NCI-H187 (cell line): ENCODE results near the gene TMEM154.

Experiments
- DNase-seq, 2 experiments: peaks; one replicate each; lab custom pipeline; 2025; lab: John Stamatoyannopoulos, UW

The TMEM154 gene

GRCh38 chr4:152591396-152591795 is 88.4 kb downstream of the TMEM154 start:
- no peak for DNase-seq

GRCh38 chr4:152590179-152591031 is 89.4 kb downstream of the TMEM154 start:
- no peak for DNase-seq

DNA sequence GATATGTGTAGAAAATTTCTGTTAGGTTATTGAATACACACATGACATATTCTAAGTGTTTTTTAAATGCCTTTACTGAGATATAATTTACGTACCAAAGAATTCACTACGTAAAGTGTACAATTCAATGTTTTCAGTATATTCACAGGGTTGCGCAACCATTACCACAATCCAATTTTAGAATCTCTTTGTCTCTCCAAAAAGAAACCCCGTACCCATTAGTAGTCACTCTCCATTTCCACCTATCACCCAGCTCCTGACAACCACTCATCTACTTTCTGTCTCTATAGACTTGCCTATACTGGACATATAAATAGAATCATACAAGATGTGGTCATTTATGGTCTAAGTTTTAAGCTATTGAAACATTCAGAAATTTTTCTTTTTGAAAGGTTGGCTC is 90.9 kb downstream of the TMEM154 start:
- no peak for DNase-seq

DNA sequence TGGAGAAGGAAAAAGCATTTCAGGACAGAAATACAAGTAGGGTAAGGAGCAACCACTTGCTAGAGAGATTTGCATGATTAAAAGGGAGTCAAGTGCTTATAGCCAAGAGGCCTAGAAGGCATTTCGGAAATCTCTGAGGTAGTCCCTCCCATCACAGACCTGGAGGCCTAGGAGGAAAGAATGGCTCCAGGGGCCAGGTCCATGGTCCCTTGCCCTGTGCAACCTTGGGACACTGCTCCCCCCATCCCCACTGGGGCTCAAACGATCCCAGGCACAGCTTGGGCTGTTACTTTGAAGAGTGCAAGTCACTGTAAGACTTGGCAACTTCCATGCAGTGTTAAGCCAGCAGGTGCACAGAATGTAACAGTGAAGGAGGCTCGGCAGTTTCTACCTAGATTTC is 92.7 kb downstream of the TMEM154 start:
- no peak for DNase-seq

DNA sequence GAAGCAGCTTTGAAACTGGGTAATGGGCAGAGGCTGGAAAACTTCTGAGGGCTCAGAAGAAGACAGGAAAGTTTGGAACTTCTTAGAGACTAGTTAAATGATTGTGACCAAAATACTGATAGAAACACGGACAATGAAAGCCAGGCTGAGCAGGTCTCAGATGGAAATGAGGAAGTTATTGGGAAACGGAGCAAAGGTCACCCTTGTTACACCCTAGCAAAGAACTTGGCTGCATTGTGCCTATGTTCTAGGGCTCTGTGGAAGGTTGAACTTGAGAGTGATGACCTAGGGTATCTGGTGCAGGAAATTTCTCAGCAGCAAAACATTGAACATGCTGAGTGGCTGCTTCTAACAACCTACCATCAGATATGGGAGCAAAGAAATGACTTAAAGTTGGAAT is 93.1 kb downstream of the TMEM154 start:
- DNase-seq: no peak

DNA sequence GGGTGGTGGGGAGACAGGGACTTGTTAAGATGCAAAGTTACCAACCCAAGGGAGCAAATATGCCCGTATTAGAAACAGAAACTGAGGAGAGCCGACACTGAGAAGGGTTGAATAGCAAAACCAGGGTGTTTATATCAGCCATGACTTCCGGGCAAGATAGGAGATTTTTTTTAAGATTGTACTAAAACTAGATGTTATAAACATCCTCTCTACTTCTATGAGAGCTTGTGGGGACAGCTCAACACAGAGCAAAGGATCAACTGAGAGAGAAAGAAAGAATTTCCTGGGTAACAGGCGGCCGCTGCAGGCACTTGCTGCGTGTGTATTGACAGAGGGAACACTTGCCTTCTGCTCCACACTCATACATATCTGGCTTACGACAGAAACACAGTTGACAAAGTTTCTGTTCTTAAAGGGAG is 94.8 kb downstream of the TMEM154 start:
- no peak for DNase-seq

DNA sequence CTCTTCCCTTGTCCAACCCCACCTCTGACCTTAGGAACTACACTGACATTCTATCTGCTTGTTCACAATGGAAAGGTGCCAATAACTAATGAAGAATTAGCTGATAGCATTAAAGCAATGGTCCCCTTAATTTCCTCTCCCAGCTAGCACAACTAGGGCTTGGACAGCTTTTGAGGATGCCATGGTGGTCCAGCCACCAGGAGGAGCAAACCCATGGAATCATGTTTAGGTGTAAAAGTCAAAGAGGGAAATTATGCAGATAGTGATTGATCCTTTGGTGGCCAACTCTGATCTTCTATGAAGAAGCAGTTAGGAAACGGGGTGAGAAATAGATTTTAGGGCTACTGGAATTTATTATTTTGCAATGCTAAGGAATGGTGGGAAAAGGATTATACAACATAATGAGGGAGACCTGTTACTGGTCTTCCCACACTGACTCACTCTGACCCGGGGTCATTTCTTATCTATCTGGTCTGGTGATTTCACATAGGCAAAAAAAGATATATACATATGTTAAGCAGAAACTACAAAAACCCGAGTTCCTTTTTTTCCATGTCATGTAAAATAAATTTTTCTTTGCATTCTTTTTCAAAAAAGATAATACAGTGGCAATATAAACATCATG is 98.1 kb downstream of the TMEM154 start:
- DNase-seq: no peak

DNA sequence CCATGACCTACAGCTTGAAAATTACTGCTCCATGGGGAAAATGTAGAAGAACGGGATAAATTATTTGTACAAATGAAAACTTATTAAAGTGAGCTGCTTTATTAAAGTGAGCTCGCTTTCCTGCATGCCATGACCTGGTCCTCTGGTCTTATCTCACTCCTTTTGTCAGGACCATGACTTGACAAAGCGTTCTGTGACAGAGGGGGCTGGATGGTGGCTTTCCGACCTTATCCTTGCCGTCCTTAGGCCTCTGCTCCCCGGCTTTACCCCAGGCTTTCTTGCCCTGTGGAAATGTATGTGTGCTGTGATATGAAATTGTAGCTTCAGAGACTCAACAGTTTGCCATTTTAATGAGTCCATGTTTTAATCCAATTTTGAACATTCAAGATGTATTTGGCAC is 99.9 kb downstream of the TMEM154 start:
- no peak for DNase-seq

- no peak for DNase-seq
These were observed 100.6 kb downstream of the TMEM154 start for GRCh38 chr4:152579107-152579764.

DNA sequence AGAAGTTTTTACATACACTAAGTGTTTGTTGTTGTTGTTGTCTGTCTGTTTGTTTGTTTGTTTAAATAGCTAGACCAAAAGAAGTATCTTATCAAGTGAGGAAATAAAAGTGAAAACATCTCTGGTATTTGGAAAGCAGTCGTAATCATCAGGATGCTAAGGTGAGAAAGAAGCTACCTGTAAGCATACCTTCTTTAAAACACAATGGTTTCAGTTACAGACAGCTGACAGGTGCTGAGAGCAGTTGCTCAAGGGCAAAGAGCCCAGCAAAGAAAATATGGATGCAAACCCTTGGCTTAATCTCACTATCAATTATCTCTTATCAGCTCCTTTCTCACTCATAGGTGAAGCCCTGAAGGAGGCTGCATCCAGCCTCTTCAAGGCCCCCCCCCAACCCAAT is 101.1 kb downstream of the TMEM154 start:
- no peak for DNase-seq

GRCh38 chr4:152577708-152578396 is 101.9 kb downstream of the TMEM154 start:
- DNase-seq: no peak

- no peak for DNase-seq
These were observed 104.3 kb downstream of the TMEM154 start for GRCh38 chr4:152575533-152575932.

- no peak for DNase-seq
These were observed 105.9 kb downstream of the TMEM154 start for GRCh38 chr4:152573861-152574260.

DNA sequence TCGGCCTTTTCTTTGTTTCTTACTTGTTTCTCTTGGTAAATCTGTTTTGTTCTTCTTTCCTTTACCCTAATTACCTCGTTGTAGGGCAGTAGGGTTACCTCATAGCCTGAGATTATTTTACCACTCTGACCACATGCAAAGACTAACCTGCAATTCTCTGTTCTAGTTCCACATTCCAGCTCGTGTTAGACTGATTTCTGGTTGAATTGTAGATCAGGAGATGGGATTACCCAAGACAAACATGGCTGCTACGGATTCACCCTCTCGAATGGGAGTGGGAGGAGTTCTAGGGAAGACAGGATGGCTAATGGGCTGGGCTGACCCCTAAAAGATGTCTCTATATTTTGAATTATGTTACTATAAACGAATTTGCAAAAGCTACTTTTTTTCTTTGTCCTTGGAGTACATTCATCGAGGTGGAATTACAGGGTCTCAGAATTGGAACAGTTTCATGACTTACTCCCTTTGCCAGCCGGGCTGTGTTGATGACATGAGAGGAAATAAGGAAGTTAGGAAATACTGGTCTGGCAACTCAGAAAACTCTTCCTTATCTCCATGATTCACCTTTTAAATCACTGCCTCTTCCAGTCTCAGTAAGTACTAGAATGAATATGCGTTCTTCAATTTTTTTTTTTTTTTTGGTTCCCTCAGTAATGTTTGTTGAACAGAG is 107.2 kb downstream of the TMEM154 start:
- no peak for DNase-seq

GRCh38 chr4:152571770-152572169 is 108.0 kb downstream of the TMEM154 start:
- no peak for DNase-seq

DNA sequence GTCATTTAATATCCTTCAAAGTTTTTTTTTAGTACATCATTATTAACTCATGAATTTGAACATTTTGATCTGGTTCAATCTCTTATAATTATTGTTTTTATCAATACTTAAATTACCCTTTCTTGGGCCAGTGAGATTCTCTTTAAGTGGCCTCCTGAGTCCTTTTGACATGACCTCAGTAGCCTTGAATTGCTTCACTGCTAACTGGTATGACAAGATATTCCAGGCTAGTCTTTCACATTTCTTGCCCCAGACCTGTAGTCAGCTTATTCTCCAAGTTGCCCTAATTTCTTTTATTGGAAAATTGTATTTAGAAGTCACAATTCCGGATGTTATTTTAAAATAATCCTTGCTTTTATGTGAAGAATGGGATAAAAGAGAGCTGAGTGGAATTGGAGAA is 108.5 kb downstream of the TMEM154 start:
- no peak for DNase-seq
